Activated CD4-positive, alpha-beta T cell treated with anti-CD3 and anti-CD28 coated beads, Interleukin-2, Interleukin-4, amounts not matched to agents 100 ng/mL and 50 ng/mL, durations not matched to agents 16 hours and 8 hours (primary cell): Measurements from ENCODE around the gene BNIP5.

ENCODE experiments used
- DNase-seq: peaks from one replicate; pipeline ENCODE4 v3.0.0-alpha.2; 2020; ENCODE audit warnings: low spot score

BNIP5 gene

GRCh38 chr6:36266913-36267644 is 69.6 kb downstream of the BNIP5 start:
- DNase-seq = no peak
